Stimulated activated CD4-positive, alpha-beta T cell treated with anti-CD3 and anti-CD28 coated beads, Interleukin-12 subunit alpha, Interleukin-12 subunit beta, amount 100 ng/mL, for 4 hours (primary cell): ENCODE measurements around the gene CEMIP2.

ENCODE experiments used
- DNase-seq: peaks from one replicate; pipeline ENCODE4 v3.0.0-alpha.2; 2020

The CEMIP2 gene

DNA sequence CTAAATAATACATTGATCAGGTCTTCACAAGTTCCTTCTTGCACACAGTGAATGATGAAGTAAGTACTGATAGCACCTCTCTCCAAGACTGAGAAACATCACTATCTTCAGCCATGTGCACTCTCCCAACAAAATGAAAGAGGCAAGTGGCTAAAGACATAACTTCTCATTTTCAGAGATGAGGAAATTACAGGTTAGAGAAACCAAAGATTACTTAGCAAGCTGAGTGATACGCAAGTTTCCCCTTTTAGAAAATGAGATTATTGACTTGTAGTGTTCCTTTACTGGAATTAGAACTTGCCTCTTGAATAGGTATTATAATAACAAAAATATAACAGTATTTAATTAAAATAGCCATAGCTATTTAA lies 21.6 kb downstream of the CEMIP2 start:
- DNase-seq = no peak

DNA sequence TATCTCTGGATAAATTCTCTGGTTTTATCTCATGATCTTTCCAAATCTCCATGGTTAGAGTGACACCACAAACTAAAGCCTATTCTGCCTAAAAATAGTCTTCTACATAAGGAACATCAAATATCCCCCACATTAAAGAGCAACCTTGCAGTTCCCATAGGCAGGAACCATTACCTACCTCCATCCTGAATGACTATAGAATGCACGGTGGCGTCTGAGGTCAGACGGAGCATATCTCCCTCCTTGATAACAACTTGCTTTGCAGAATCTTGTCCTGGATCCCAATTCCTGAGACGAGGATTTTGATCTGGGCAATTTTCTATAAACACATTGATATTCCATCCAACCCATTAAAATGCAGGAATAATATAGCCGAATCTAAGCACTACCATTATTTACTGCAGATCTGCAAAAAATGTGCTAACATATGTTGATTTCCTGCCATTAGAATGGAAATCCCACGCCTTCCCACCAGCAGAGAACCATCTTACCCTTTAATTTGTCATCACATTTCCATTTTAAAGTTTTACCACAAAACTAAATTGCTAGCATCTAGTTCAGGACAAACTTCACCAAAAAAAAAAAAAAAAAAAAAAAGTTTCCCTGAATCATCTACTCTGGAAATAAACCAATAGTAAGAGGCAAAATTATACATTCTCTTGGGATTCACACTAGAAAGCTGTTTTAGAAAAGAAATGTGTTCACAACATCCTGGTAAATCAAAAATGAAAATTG lies 22.1 kb downstream of the CEMIP2 start:
- DNase-seq = no peak

DNA sequence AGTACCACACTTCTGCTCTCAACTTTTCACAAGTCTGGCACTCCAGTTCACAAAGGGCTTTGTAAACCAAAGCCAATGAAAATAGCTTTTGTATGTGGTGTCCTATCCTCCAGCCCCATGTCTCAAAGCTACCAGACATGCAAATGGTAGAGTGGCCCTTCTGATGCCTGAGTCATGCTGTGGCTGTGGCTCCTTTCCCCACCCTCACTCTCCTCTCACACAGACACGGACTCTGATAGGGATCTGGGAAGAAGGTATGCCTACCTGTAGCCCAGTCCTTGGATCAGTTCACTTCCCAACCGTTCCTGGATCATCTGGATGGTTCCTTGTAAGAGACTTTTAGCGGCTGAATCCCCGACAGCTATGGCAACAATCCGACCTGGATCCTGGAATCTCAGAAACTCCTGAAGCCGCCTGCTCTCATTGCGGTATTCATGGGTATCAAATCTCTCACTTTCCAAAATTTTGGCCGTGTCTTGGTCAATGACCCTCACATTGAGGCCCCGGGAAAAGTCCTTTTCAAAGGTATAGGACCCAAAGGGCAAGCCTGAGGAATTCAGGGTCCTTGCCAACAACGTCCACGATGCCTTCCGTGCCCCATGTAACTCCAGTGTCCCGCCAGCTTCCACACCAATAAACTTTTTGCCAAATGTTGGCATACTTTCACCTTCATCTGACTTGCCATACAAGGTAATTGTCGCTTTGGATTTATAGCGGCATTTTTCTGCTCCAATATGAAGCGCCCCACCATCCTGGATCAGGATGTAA lies 23.4 kb downstream of the CEMIP2 start:
- no peak for DNase-seq

DNA sequence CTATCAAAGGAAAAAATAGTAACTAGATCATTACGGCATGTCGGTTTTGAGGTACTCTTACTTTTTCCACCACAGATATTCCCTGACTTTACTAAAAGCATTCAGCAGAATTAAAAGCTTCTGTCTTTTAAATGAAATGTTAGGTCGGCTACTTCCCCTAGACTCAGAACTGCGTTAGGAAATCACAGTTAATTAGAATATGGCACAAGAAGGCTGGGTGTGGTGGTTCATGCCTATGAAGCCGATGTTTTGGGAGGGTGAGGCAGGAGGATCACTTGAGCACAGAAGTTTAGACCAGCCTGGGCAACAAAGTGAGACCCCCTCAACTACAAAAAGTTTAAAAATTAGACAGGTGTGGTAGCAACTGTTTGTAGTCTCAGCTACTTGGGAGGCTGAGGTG lies 24.4 kb downstream of the CEMIP2 start:
- no peak for DNase-seq

DNA sequence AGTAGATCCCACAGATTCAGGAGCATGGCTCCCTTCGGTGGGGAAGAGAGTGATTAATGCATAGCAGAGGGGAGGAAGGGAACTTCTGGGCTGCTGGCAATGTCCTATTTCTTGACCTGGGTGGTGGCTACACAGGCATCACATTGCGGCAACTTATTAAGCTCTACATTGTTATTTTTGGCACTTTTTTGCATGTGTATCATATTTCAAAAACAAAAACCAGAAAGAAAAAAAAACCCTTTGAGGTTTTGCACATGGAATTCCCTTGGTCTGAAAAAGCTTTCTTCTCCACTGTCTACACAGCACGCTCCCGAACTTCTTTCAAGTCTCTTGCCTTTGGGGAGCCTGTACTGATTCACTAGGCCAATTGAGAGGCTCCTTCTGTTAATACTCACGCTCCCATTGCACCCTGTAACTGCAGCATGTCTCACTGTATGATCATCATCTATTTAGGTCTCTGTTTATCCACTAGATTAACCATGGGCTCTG lies 25.1 kb downstream of the CEMIP2 start:
- no peak for DNase-seq

DNA sequence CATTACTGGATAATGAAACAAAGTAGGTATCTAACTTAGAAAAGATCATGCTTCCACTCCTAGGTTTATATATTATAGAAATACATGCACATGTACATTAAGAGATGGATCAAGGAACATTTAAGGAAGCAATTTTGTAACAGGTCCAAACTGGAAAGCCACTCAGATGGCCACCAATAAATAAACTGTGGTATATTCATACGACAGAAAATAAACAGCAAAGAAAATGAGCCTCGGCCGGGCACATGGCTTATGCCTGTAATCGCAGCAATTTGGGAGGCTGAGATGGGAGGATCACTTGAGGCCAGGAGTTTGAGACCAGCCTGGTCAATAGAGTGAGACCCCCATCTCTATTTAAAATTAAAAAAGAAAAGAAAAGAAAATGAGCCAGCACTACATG lies 25.6 kb downstream of the CEMIP2 start:
- DNase-seq = no peak

DNA sequence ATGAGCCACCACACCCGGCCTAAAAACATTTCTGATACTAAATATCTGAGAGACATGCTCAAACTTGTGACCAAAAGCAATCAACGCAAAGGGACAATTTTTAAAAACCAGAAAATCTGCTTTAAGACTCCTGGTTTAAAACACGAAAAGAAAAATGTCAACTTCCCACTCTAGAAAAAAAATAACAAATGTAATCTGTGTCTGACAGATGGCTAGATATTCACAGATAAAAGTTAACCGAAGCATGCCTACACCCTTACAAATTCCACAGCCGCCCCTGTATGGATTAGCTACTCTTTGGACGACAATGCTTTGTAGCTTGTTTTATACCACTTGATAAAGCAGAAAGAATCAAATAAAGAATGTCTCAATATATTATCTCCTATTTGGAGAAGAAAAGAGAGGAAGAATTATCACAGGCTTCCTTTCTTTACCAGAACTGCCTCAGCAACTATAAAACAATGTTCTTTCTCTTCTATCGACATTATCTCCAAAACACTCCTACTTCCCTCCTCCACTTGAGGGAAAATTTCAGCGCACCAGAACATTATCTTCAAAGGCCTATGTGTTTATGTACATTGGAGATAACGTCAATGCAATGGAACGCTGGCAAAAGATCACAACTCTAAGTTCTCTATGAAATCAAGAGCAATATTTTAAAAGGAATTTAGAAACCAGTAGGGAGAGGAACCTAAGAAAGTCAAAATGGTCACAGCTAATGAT lies 26.2 kb downstream of the CEMIP2 start:
- DNase-seq = no peak

DNA sequence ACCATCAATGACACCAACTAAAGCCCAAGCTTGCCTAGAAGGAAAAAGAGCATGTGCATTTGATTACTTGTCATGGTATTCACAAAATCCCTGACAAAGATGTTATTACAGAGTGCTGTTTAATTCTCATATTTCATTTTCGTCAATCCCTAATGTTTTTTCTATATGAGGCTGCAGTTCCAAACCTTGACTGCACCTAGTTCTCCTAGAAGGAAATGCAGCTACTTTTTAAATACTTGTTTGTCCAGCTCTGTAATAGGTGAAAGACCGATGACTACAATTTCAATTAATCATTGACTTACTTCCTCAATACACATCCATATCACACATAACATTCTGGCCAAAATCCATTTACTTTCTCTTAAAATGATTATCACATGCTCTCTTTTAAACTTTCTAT lies 28.1 kb downstream of the CEMIP2 start:
- no peak for DNase-seq

DNA sequence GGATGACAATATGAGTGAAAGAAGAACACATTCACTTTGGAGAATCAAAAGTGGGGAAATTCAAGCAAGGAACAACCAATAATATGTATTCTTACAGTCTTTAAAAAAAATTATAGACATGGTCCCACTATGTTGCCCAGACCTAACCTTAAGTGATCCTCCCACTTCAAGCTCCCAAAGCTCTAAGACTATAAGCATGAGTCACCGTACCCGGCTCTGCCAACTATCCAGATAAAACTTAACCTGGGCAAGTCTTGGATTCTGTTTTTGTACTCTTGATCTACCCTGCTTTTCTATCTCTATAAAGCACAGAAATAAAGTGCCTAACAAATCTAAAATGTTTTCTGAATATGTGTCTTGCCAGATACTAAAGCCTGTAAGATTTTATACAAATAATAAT lies 30.9 kb downstream of the CEMIP2 start:
- DNase-seq = no peak

DNA sequence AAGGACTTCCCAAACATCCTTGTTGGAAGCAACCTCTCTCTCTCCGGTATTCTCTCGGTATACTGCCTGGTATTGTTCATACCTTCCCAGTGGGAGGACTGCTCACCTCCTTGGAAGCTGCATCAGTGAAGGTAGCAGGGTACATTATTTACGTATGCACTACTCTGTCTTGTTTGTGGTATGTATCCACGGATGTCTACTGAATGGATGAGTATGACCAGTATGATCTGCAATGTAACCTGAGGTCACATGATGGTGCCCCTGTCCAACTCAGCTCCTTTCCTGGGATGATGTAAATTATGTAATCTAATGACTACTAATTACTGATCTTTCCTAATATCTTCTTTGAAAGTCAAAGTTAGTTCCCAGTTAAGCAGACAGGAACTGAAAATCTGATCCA lies 32.1 kb downstream of the CEMIP2 start:
- DNase-seq = no peak

DNA sequence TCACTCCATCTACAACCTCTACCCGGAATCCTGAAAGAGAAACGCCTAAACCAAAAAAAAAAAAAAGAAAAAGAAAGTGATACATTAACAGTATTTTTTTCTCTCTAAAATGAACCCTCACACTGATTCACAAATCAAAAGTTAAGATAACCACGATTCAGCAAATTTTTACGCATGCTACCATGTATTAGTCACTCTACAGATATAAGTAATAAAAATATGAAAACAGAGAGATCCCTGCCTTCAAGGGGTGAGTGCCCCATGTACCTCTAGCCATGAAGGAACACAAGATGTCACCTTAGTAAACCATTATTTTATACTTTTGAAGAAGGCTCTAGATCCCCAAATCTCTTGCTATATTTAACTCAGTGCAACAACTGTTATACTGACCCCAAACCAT lies 33.4 kb downstream of the CEMIP2 start:
- no peak for DNase-seq

DNA sequence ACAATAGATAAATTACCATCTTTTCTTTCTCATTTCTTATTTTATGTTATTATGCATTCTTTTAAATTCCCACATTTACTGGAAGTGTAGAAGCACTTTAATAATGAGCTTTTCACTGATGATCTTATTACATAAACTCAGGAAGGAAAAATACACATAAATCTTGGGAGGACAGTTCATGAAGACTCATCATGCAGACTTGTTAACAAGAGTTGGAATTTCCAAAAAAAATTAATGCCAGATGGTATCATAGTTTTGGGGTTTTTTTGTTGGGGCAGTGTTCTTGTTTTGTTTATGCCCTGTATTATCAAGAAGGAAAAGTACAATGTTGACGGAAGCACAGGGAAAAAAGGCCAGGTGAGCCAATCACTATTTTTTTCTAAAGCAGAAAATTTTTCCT lies 35.1 kb downstream of the CEMIP2 start:
- no peak for DNase-seq

DNA sequence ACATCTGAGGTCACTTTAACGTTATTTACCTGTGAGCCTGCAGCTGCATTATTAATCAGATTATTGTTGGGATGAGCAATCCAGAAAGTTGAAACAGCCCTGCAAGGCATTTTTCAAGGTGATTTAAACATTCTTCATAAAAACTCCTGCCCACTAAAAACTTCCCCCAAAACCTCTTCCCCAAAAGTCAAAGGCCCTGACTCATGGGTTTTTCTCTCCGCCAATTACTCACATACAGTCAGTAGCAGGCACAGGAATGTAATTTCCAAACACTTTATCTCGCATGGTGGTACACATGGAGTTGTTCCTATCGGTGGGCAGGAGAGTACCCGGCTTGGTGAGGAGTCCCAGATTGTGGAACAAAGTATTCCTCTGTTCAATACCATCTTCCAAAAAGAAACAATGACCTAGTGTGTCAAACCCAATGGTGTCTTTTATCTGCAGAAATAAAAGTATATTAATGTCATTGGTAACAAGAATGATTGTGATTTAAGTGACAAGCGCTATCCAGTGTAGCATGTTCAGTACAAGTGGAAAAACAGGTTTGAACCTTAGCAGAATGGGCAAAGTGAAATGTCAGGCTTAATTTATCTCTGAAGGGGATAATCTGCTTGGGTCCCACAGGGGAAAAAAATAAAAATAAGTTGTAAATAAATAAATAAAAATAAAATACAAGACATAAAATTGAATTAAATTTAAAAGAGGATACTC lies 38.3 kb downstream of the CEMIP2 start:
- no peak for DNase-seq

DNA sequence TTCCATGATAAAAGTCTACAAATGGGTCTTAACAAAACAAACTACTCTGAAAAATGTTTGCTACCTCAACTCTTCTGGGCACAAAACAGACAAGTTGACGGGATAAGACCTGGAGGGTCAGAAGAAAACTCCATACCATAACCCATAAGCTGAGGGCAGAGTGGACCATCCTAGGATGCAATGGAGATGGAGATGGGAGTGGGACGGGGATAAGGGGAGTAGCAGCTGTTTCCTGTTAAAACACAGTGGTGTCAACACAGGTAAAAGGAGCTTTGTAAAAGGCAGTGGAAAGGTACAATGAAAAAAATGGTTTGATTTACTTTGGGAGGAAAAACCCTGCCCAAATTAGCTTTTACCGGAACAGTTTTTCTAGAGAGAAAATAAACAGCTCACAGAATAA lies 41.6 kb downstream of the CEMIP2 start:
- DNase-seq = no peak

DNA sequence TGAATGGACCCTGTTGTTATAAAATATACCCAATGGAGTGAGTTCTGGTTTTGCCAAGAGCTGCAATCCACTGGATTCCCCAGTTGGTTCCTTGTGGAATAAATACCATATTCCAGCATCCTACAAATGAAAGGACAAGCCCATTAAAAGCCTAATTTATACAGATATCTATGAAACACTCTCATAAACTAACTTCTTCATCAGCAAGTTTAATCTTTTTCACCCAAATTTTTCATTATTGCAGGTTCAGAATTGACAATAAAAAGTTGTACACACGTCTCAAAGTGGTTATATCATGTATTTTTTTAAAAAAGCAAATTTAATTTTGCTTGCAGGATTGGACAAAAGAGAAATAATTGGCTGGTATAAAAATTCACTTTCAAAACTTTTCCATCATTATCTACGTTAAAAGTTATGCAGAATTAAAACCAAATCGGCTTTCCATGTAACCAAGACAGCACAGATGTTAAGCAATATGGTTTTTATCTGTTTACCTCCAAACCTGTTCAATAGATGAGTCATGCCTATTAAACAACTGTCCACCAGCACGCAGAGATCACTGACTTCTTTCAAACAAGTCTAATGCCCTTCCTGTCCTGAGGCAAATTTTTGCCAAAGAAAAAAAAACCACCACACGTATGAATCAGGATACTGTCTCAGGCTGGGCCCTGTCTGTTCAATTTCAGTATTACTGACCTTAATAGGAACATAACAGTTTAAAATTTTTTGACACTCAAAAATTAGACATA lies 42.5 kb downstream of the CEMIP2 start:
- DNase-seq = no peak

DNA sequence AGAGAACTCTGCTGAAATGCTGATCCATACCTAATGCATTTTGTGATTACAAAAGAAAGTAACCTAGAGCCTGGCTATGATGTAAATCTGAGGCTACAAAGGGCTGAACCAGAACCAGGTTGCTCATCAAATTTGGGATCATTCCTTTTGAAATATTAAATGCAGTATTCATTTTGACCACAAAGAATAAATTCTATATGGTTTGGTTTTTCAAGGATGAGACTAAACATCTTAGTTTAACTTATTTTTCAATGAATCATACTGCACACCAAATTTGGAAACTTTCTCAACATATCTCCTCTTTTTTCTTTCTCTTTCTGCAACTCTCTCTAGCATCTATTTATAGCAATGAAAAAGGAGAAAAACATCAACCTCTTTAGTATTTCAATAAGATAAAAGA lies 46.5 kb downstream of the CEMIP2 start:
- DNase-seq = no peak

DNA sequence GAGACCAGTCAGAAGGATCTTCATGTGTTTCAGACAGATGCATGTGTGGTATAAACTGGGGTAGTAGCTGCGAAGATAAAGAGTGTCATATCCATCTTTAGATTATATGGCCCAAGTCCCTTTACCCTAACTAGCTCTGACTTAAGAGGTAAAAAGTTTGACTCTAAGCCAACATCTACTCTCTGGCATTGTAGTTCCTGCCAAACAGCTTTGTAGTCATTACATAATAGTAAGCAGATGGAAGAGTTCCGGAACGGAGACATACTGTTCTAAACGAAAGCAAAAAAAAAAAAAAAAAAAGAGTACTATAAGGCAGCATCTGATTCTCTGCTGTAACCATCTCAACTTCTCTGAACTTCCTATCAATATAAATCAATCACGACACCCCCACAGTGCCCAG lies 48.8 kb downstream of the CEMIP2 start:
- DNase-seq = no peak

DNA sequence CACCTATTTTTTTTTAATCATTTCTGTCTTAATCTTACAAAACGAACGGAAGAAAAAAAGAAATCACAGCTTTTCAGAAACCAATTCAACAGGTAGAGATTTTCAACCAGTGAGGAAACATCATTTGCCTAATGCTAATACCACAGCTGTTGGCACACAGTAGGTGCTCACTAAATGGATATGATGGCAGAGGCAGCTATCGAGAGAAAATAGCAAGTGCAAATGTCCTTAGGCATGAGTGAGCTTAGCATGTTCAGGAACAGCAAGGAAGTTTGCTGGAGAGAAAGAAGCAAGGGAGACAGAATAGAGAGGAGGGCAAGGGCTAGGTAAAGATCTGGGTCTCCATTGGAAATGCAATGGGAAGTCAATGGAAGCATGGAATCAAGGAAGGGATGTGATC lies 49.2 kb downstream of the CEMIP2 start:
- no peak for DNase-seq

DNA sequence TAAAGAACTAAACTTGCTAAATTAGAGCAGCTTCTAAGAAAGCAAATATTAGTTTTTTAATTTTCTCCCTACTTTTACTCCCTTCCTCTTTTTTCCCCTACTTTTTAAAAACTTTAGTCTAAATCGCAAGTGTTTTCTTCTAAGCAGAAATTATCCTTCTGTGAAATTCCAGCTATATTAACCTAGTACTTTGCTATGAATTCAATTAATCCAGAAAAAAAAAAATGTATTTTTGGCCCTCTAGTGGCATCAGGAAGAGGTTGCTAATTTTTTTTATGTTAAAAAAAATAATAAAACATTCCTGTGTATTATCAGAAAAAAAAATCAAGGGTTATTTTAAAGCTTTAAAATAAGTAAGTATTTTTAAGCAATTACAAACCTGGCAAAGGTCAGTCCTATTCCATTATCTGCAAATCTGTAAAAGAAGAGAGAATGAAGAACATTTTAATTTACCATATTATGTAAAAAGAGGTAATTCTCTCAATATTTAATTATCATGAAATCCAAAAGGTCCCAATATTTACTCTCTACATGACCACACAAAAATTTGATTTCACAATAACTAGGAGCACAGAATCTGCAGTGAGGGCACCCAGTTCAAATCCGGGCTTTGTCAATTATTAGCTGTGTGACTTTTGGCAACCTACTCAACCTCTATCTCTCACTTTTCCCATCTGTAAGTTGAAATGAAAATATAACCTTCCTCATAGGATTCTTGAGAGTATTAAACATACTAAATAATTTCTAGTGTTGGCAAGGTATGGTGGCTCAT lies 52.0 kb downstream of the CEMIP2 start:
- DNase-seq = no peak

DNA sequence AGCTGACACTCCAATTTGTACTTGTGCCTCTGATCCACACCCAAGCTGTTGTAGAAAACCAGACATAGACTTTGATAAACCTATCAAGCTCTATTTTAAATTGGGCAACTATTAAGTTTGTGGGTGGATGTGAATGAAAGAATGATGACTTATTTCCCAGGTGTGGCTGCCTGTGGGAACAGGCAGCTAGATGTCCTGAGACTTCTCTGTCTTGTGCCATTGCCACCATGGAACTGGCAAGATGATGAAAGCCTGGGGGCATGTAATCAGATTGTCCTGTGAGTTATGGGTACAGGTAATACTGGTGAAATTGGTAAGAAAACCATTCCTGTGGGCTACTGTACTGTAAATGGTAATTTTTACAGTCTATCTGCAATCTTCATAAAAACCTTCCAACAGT lies 57.5 kb downstream of the CEMIP2 start:
- no peak for DNase-seq

DNA sequence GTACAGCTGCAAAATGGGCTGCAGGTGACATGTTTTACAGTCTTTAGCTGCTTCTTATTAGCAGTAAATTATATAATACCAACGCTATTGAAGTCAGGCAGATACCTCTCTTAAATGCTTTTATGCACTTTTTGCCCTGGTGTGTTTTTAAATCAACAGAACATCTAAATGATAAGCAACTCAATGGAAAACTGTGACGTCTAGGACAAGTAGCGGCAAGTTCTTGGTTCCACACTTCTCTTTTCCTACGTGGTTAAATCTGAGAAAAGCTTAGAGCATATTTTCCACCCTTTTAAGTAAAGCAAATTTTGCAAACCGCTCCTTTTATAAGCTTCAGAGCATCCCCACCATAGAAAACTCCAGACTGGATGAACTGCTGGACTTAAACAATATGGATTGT lies 58.1 kb downstream of the CEMIP2 start:
- DNase-seq = no peak

DNA sequence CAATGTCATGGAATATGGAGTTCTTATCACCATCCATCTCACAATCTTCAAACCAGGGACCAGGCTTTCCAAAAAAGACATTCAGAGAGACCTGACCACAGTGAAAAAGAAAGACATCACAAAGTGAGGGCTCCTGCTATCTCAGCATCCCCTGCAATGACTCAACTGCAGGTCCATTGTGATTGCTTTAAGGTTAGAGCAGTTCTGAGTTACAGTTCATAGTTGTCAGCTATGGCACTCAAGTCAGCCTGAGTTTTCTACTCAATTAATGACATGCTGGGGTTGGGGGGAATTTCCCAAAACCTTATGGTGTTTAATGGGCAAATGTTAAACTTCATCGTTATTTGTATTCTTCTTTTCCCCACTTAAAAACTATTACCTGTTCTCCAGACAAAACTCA lies 58.9 kb downstream of the CEMIP2 start:
- no peak for DNase-seq
